GM13976 (cell line): ENCODE measurements around the gene HSPA12B.

Experiments
- DNase-seq: peaks from one replicate; pipeline ENCODE4 v3.0.0; 2012; ENCODE audit warnings: low spot score
- CTCF ChIP-seq: IDR thresholded peaks from 2 replicates; pipeline ENCODE4 v1.5.1; 2012; ENCODE audit warnings: borderline replicate concordance, mild to moderate bottlenecking; ENCODE audit not compliant: insufficient read depth; ENCODE audit errors: extremely low read depth, missing control alignments, control extremely low read depth
- in situ Hi-C: fragments of 300-500 bp; cut with MboI; formaldehyde crosslinking; loops from one replicate; pipeline ENCODE4 v1.12.0; 2022; ENCODE audit warnings: low sequenced_read_pairs, mixed read lengths, inconsistent platforms; ENCODE audit not compliant: unreplicated experiment

The HSPA12B gene

DNA sequence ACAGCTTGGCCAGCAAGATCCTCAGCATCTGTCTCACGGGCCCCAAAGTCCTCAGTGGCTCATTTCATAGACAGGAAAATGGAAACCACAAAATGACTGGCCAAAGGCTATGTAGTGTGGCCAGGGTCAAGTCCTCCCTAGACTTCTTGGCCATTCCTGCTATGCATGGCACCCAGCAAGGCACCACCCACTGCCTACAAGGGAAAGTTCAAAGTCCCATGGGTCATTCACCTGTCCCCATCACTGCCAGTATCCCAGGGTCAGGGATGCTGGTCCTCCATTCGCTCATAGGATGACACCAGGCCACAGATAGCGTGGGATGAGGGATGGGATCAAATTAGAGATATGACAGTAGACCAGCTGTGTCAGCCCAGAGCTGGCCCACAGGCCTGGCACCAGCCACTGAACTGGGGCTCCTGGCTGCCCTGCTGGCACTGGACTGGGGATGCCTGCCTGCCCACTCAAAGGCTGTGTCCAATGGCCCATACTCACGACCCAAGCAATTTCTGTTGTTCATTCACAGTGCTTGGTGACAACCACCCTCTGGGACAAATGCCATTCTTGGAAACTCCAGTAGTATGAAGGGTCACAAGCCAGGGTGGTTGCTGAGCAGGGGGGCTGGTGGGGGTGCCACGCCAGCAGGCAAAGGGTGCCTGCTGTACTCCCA, 23.5 kb downstream of the HSPA12B start:
- no peak for DNase-seq
- in situ Hi-C loops: no loop called here
- TF ChIP-seq CTCF: no peak

DNA sequence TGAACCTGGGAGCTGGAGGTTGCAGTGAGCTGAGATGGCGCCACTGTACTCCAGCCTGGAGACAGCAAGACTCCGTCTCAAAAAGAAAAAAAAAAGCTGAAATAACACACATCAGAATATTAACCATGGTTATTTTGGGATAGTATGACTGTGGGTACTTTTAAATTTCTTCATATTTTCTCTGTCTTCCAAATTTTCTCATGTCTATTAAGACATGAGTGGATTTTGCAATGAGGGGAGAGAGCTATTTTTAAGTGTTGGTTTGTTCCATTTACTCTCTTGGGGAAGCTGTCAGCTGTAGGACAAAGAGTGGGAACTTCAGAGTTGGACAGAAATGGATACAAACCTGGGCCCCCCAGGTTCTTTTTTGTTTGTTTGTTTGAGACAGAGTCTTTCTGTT, 24.8 kb downstream of the HSPA12B start:
- no peak for TF ChIP-seq CTCF
- DNase-seq: no peak
- in situ Hi-C loops: no loop called here

GRCh38 chr20:3758566-3758965, 26.1 kb downstream of the HSPA12B start:
- in situ Hi-C loops: no loop called here
- DNase-seq: no peak
- TF ChIP-seq CTCF: no peak

- in situ Hi-C loops: no loop called here
- no peak for DNase-seq
- TF ChIP-seq CTCF: no peak
Measured at GRCh38 chr20:3759316-3759823, 26.9 kb downstream of the HSPA12B start.

- in situ Hi-C loops: no loop called here
- no peak for TF ChIP-seq CTCF
- no peak for DNase-seq
Measured at GRCh38 chr20:3759884-3760283, 27.4 kb downstream of the HSPA12B start.

GRCh38 chr20:3760655-3761348, 28.3 kb downstream of the HSPA12B start:
- DNase-seq: no peak
- no peak for TF ChIP-seq CTCF
- in situ Hi-C loops: no loop called here
